ENCODE measurements around the gene CYTH4. TPM values are rescaled to one million over a fixed set of nuclear protein-coding genes. Genes with fewer than 3 reads are reported as not detected.

Gene CYTH4
- total and polyA plus RNA-seq, 2 of the 8 experiments (the other 6 are each of a cell fraction or from before 2014, with no cell fraction given): 0.09 TPM; not detected in 1

GRCh38 chr22:37255558-37256006 lies 26.7 kb upstream of the CYTH4 start:
- H3K9me3 ChIP-seq (ENCODE audit: insufficient read depth in 2 of 2, low read depth in 1 of 2, low read length in 1 of 2): no peaks in the 10 kb centered on the region
- H2AK5ac ChIP-seq (ENCODE audit: low read depth, low read length): no peak overlapping the region
- peaks cover 0 to 10% (median 6%) of the 10 kb centered on the region in 4 experiments; a peak in 2 of 7 replicates for H3K27me3 ChIP-seq (replicated peaks in 1 of 4; ENCODE audit: control insufficient read depth in 3 of 4, extremely low read depth in 1 of 4, insufficient read depth in 3 of 4, low read length in 3 of 4)
- H3K79me2 ChIP-seq (ENCODE audit: control insufficient read depth in 1 of 2, insufficient read depth in 2 of 2, low read length in 2 of 2): no peaks in the 10 kb centered on the region
- no peaks in the 10 kb centered on the region for H4K20me1 ChIP-seq (replicated peaks in 1 of 2; ENCODE audit: control insufficient read depth in 1 of 2, insufficient read depth in 2 of 2, low read length in 2 of 2)
- no peak overlapping the region for H3K4me2 ChIP-seq (ENCODE audit: insufficient read depth in 1 of 2, low read depth in 2 of 2, low read length in 2 of 2)
- H2BK120ac ChIP-seq (replicated peaks; ENCODE audit: low read depth, low read length): no peak overlapping the region
- FAIRE-seq (no peak), DNase-seq (ENCODE audit: low read depth in 1 of 2, low spot score in 2 of 2) (no peak)
- no peak overlapping the region for H2BK12ac ChIP-seq (ENCODE audit: low read depth, low read length)
- no peak overlapping the region for H2BK5ac ChIP-seq (ENCODE audit: low read depth, low read length)
- no peaks in the 10 kb centered on the region for H3K79me1 ChIP-seq (ENCODE audit: low read depth, low read length)
- no peak overlapping the region for H3K56ac ChIP-seq (replicated peaks; ENCODE audit: insufficient read length, low read depth, low read length)
- peaks cover 4 to 10% (median 5%) of the 10 kb centered on the region in 4 experiments for H3K4me1 ChIP-seq (replicated peaks in 1 of 4; ENCODE audit: control insufficient read depth in 3 of 4, insufficient read depth in 4 of 4, low read length in 3 of 4)
- no peak overlapping the region for H2BK20ac ChIP-seq (ENCODE audit: low read length)
- H3K23ac ChIP-seq (ENCODE audit: insufficient read length): no peak overlapping the region
- H3K27ac ChIP-seq (ENCODE audit: low read depth, low read length): no peak overlapping the region
- H3K14ac ChIP-seq (ENCODE audit: insufficient read length): no peak overlapping the region
- no peak overlapping the region for H3K18ac ChIP-seq (ENCODE audit: extremely low read depth, low read length)
- H4K8ac ChIP-seq (ENCODE audit: extremely low read depth, insufficient read depth, low read length): no peak overlapping the region
- no peaks in the 10 kb centered on the region for H3K36me3 ChIP-seq (ENCODE audit: control insufficient read depth in 2 of 4, insufficient read depth in 4 of 4, low read length in 3 of 4)
- no peak overlapping the region for H3K9ac ChIP-seq (replicated peaks in 1 of 4; ENCODE audit: extremely low read depth in 1 of 4, low read depth in 3 of 4, low read length in 3 of 4)
- H4K91ac ChIP-seq (replicated peaks; ENCODE audit: insufficient read length, low read length): no peak overlapping the region
- no peak overlapping the region for H2AFZ ChIP-seq (ENCODE audit: low read length)
- ChIA-PET POLR2A (ENCODE audit: partially characterized antibody) (no interaction called here), CTCF (ENCODE audit: partially characterized antibody) (interaction anchor here (1.1 to 1.5 kb wide), 3 partner anchors 11 to 129 kb away, joined by 3 to 5 read pairs (median 3); partner anchors contain the start of gene RAC2)
- no peak overlapping the region for H4K5ac ChIP-seq (ENCODE audit: insufficient read length, low read depth, low read length)
- no peak overlapping the region for H3K4ac ChIP-seq (replicated peaks; ENCODE audit: insufficient read length, low read depth, low read length)
- no peak for TF ChIP-seq CREB1 (IDR thresholded peaks at IDR 0.05)
- no peak for TF ChIP-seq BACH1 (IDR thresholded peaks at IDR 0.05; ENCODE audit: low read length)
- TF ChIP-seq, protein P1, sequence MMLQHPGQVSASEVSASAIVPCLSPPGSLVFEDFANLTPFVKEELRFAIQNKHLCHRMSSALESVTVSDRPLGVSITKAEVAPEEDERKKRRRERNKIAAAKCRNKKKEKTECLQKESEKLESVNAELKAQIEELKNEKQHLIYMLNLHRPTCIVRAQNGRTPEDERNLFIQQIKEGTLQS (IDR thresholded peaks at IDR 0.05; ENCODE audit: insufficient read depth, low read depth, low read length): no peak
- no peak overlapping the region for H3K4me3 ChIP-seq (ENCODE audit: extremely low read depth in 1 of 4, insufficient read depth in 2 of 4, low read depth in 3 of 4, low read length in 4 of 4)
- no peaks in the 10 kb centered on the region; the same call in 1 of the 2 replicates for H3K23me2 ChIP-seq (ENCODE audit: low read depth, low read length)
- H2BK15ac ChIP-seq (ENCODE audit: low read length): no peak overlapping the region

Measured in H1 (cell line).